Body of pancreas (tissue), 4 donors: ENCODE data around the gene CFAP61.

Experiments used
- POLR2A ChIP-seq, 3 donors: fragments of 450-650 bp; IDR thresholded peaks; one replicate each; pipeline ENCODE4 v1.6.1; 2016; ENCODE audit warnings: antibody characterized with exemption in 3 of 3, mild to moderate bottlenecking in 2 of 3
- TF ChIP-seq, protein P1 (sequence below), 7 experiments: fragments of 450-650 bp in 4 of 7; fragments of 200-600 bp in 3 of 7; sonication (generic) in 3 of 7; IDR thresholded peaks; one replicate each; pipeline ENCODE4 v1.5.1; 2016 to 2019; ENCODE audit warnings: antibody characterized with exemption in 7 of 7

DNA sequence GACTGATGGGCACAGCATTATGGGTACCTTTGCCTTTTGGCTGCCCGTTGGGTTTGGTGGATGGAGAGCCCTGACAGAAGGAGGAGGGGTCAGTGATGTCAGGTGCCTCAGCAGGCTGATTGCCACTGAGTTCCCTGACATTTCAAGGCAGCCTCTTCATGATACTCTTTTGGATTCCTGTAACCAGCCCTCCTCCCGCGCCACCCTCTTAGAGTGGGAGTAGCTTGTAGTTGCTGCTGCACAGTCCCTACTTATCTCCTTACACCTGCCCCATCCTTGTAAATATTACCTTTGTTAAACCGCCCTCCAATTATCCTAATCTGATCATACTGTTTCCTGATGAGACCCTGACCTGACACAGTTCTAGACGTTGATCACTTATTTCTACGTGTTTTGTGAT lies 140.0 kb downstream of the CFAP61 start:
- TF ChIP-seq, protein P1, sequence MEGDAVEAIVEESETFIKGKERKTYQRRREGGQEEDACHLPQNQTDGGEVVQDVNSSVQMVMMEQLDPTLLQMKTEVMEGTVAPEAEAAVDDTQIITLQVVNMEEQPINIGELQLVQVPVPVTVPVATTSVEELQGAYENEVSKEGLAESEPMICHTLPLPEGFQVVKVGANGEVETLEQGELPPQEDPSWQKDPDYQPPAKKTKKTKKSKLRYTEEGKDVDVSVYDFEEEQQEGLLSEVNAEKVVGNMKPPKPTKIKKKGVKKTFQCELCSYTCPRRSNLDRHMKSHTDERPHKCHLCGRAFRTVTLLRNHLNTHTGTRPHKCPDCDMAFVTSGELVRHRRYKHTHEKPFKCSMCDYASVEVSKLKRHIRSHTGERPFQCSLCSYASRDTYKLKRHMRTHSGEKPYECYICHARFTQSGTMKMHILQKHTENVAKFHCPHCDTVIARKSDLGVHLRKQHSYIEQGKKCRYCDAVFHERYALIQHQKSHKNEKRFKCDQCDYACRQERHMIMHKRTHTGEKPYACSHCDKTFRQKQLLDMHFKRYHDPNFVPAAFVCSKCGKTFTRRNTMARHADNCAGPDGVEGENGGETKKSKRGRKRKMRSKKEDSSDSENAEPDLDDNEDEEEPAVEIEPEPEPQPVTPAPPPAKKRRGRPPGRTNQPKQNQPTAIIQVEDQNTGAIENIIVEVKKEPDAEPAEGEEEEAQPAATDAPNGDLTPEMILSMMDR (IDR thresholded peaks at IDR 0.05): no peak
- no peak for TF ChIP-seq POLR2A (IDR thresholded peaks at IDR 0.05)
